Left ventricle myocardium inferior (tissue), 1 donor: Measurements from ENCODE around the gene LILRA5. TPM values are rescaled to one million over a fixed set of nuclear protein-coding genes. Genes with fewer than 3 reads are reported as not detected.

Source experiments
- DNase-seq: peaks from one replicate; pipeline ENCODE4 v3.0.0-alpha.2; 2020
- H3K27ac ChIP-seq: fragments of 200-600 bp; replicated peaks from 2 replicates; pipeline ENCODE4 v1.8.0; 2021
- H3K27me3 ChIP-seq: fragments of 200-600 bp; 2 replicates; pipeline ENCODE4 v1.8.0; 2021; ENCODE audit warnings: low read depth
- H3K36me3 ChIP-seq: fragments of 200-600 bp; 2 replicates; pipeline ENCODE4 v1.8.0; 2021
- H3K4me1 ChIP-seq: fragments of 200-600 bp; 2 replicates; pipeline ENCODE4 v1.8.0; 2021
- H3K4me3 ChIP-seq: fragments of 200-600 bp; 2 replicates; pipeline ENCODE4 v1.8.0; 2021; ENCODE audit warnings: mild to moderate bottlenecking, moderate library complexity
- H3K9me3 ChIP-seq: fragments of 200-600 bp; replicated peaks from 2 replicates; pipeline ENCODE4 v1.8.0; 2021
- CTCF ChIP-seq: fragments of 200-600 bp; IDR thresholded peaks from 2 replicates; pipeline ENCODE4 v1.8.0; 2021; ENCODE audit warnings: antibody characterized with exemption, mild to moderate bottlenecking, borderline replicate concordance
- intact Hi-C: fragments of 100-400 bp; cut with micrococcal nuclease; formaldehyde crosslinking; loops from one replicate; pipeline ENCODE4 v1.11.0; 2022
- total RNA-seq: library from RNA; stranded (reverse); fragmentation: NEBNext Ultra II Directional; extraction: Animal tissue kit (Norgen Biotek cat#: 25700); gene quantifications from one replicate; pipeline ENCODE4 v1.2.1, GENCODE V29; 2021
- donor health status: DM: no; HTN: yes; CAD: no; lungs with severe emphysema.

The LILRA5 gene
- total RNA-seq, 1 donor from 2014 or later = 0.66 TPM

- DNase-seq = no peak
- H3K4me1 ChIP-seq = no peaks in the 10 kb centered on the region
- H3K36me3 ChIP-seq = no peaks in the 10 kb centered on the region
- H3K27ac ChIP-seq = no peak overlapping the region
- TF ChIP-seq CTCF = no peak
- intact Hi-C loops = no loop called here
- peaks cover 93% of the 10 kb centered on the region for H3K27me3 ChIP-seq
- H3K9me3 ChIP-seq = no peaks in the 10 kb centered on the region
- no peak overlapping the region for H3K4me3 ChIP-seq
These were observed 7.1 kb upstream of the LILRA5 start for GRCh38 chr19:54319892-54320670.

GRCh38 chr19:54319049-54319448, 6.1 kb upstream of the LILRA5 start:
- H3K4me1 ChIP-seq = no peaks in the 10 kb centered on the region
- H3K4me3 ChIP-seq = no peak overlapping the region
- H3K9me3 ChIP-seq = no peaks in the 10 kb centered on the region
- TF ChIP-seq CTCF = no peak
- intact Hi-C loops = no loop called here
- no peak overlapping the region for H3K27ac ChIP-seq
- no peak for DNase-seq
- H3K36me3 ChIP-seq = no peaks in the 10 kb centered on the region
- H3K27me3 ChIP-seq = peaks cover 93% of the 10 kb centered on the region

- Histone ChIP-seq H3K27ac (no peak overlapping the region), H3K36me3 (no peaks in the 10 kb centered on the region), H3K4me1 (no peaks in the 10 kb centered on the region), H3K27me3 (peaks cover 93% of the 10 kb centered on the region), H3K4me3 (no peak overlapping the region), H3K9me3 (no peaks in the 10 kb centered on the region)
- intact Hi-C loops = no loop called here
- TF ChIP-seq CTCF = no peak
- no peak for DNase-seq
These were observed 4.9 kb upstream of the LILRA5 start for GRCh38 chr19:54317965-54318240.

DNA sequence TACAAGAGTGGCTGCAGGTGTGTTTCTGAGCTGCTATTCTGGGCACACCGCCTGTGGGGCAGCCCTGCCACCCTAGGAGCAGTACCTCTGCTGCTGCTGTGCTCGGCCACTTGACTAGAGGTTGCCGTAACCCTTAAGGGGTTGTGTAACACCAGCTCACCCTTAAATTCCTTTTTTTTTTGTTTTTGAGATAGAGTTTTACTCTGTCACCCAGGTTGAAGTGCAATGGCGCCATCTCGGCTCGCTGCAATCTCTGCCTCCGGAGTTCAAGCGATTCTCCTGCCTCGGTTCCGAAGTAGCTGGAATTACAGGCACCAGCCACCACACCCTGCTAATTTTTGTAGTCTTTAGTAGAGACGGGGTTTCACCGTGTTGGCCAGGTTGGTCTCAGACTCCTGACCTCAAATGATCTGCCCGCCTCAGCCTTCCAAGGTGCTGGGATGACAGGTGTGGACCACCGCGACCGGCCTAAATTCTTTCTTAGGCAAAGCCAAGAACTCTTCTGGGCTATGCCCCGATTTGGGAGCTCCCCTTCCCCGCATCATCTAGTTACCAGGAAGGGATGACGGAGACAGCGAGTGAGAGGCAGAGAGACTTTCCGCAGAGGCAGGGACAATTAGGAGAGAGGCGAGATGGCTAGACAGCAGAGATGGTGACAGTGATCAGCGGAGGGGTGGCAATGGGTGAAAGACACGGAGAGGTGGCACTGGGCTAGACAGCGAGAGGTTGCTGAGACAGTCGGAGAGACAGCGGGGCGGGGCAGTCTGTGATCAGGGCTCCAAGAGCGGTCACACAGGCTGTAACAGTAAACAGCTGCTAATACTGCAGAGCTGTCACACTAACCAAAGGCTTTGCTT, 4.4 kb upstream of the LILRA5 start:
- TF ChIP-seq CTCF = no peak
- no peak for DNase-seq
- H3K36me3 ChIP-seq = no peaks in the 10 kb centered on the region
- H3K9me3 ChIP-seq = no peaks in the 10 kb centered on the region
- no peak overlapping the region for H3K27ac ChIP-seq
- peaks cover 98% of the 10 kb centered on the region for H3K27me3 ChIP-seq
- intact Hi-C loops = no loop called here
- H3K4me3 ChIP-seq = no peak overlapping the region
- H3K4me1 ChIP-seq = no peaks in the 10 kb centered on the region

- H3K9me3 ChIP-seq = no peaks in the 10 kb centered on the region
- no peak for DNase-seq
- intact Hi-C loops = no loop called here
These were observed 3.8 kb upstream of the LILRA5 start for GRCh38 chr19:54316746-54317107.

More at GRCh38 chr19:54316746-54317107, 3.8 kb upstream of the LILRA5 start:
- Histone ChIP-seq H3K36me3 (no peaks in the 10 kb centered on the region), H3K4me3 (no peak overlapping the region), H3K4me1 (no peaks in the 10 kb centered on the region), H3K27me3 (peaks cover 98% of the 10 kb centered on the region), H3K27ac (no peak overlapping the region)
- no peak for TF ChIP-seq CTCF
